PC-3 (cell line): ENCODE data around the gene CUEDC1.

Experiments used
- EZH2 ChIP-seq: fragments of 300-600 bp; sonication (generic); IDR thresholded peaks from one replicate; pipeline ENCODE4 v1.6.1; 2017; ENCODE audit warnings: antibody characterized with exemption, mild to moderate bottlenecking, low read length; ENCODE audit not compliant: unreplicated experiment
- TF ChIP-seq, protein P1 (sequence below): fragments of 300-600 bp; sonication (generic); conservative IDR thresholded peaks from 2 replicates; pipeline ENCODE4 v1.5.1; 2017; ENCODE audit warnings: antibody characterized with exemption, low read depth, mild to moderate bottlenecking, low read length

DNA sequence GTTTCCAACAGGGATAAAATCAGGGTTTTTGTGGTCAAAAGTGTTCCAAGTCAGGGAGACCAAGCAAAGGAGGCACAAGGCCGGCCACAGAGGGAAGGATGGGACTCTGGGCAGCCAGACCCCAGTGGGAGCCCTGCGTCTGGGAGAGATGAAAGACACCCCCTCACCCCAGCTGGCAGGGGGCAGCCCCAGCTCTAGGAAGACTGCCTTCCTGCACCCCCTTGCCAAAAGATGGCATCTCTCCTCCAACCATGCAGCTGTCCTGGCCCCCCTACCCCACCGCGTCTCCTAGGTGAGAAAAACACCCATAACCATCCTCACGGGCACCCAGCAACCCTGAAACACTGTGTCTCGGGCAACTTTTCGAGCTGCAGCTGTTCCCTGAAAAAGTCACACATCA is 51.3 kb downstream of the CUEDC1 start:
- TF ChIP-seq, protein P1, sequence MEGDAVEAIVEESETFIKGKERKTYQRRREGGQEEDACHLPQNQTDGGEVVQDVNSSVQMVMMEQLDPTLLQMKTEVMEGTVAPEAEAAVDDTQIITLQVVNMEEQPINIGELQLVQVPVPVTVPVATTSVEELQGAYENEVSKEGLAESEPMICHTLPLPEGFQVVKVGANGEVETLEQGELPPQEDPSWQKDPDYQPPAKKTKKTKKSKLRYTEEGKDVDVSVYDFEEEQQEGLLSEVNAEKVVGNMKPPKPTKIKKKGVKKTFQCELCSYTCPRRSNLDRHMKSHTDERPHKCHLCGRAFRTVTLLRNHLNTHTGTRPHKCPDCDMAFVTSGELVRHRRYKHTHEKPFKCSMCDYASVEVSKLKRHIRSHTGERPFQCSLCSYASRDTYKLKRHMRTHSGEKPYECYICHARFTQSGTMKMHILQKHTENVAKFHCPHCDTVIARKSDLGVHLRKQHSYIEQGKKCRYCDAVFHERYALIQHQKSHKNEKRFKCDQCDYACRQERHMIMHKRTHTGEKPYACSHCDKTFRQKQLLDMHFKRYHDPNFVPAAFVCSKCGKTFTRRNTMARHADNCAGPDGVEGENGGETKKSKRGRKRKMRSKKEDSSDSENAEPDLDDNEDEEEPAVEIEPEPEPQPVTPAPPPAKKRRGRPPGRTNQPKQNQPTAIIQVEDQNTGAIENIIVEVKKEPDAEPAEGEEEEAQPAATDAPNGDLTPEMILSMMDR: no peak
- no peak for TF ChIP-seq EZH2
